OCI-LY1 (cell line): ENCODE data around the gene PSPC1.
"Not testable (repeated sequence)": the region's sequence is repeated elsewhere in the genome, so short reads cannot be mapped to it uniquely, and the experiment has no call there.

Experiments
- H2AFZ ChIP-seq: fragments of 200-600 bp; sonication (generic), shearing (Covaris generic); 2 replicates; pipeline ENCODE4 v1.6.0; 2014; ENCODE audit warnings: antibody characterized with exemption, mild to moderate bottlenecking, low read length
- H3F3A ChIP-seq: fragments of 200-600 bp; sonication (generic), shearing (Covaris generic); 2 replicates; pipeline ENCODE4 v1.6.0; 2014; ENCODE audit warnings: mild to moderate bottlenecking, antibody characterized with exemption, low read length, moderate library complexity; ENCODE audit not compliant: insufficient read depth
- H3K27ac ChIP-seq: fragments of 200-600 bp; sonication (generic); 2 replicates; pipeline ENCODE4 v1.5.1; 2014; ENCODE audit warnings: low read length, mixed run types, mild to moderate bottlenecking, low read depth; ENCODE audit not compliant: poor library complexity, severe bottlenecking
- H3K27me3 ChIP-seq: fragments of 200-600 bp; sonication (generic); 2 replicates; pipeline ENCODE4 v1.6.0; 2014; ENCODE audit warnings: antibody characterized with exemption, mild to moderate bottlenecking, low read length, moderate library complexity; ENCODE audit not compliant: insufficient read depth
- H3K36me3 ChIP-seq: fragments of 200-600 bp; sonication (generic); 2 replicates; pipeline ENCODE4 v1.6.1; 2014; ENCODE audit warnings: mild to moderate bottlenecking, antibody characterized with exemption, low read length, moderate library complexity, mixed read lengths; ENCODE audit not compliant: insufficient read depth
- H3K4me1 ChIP-seq: fragments of 200-600 bp; sonication (generic); 2 replicates; pipeline ENCODE4 v1.5.1; 2014; ENCODE audit warnings: mild to moderate bottlenecking, low read length, moderate library complexity; ENCODE audit not compliant: insufficient read depth, severe bottlenecking
- H3K4me2 ChIP-seq: fragments of 200-600 bp; sonication (generic), shearing (Covaris generic); 2 replicates; pipeline ENCODE4 v1.6.1; 2014; ENCODE audit warnings: low read length
- H3K4me3 ChIP-seq: fragments of 200-600 bp; sonication (generic); 2 replicates; pipeline ENCODE4 v1.5.1; 2014; ENCODE audit warnings: low read length, low read depth, mild to moderate bottlenecking, mixed read lengths; ENCODE audit not compliant: poor library complexity, severe bottlenecking
- H3K79me2 ChIP-seq: fragments of 200-600 bp; shearing (Covaris generic); 2 replicates; pipeline ENCODE4 v1.6.1; 2016; ENCODE audit warnings: mixed run types, low read length, mixed read lengths; ENCODE audit not compliant: insufficient read depth
- H3K9ac ChIP-seq: fragments of 200-600 bp; sonication (generic), shearing (Covaris generic); 2 replicates; pipeline ENCODE4 v1.6.1; 2014; ENCODE audit warnings: mild to moderate bottlenecking, low read length, mixed read lengths
- H3K9me2 ChIP-seq: fragments of 200-600 bp; sonication (generic), shearing (Covaris generic); 2 replicates; pipeline ENCODE4 v1.6.1; 2014; ENCODE audit warnings: low read depth, mild to moderate bottlenecking, low read length, mixed read lengths
- H3K9me3 ChIP-seq: fragments of 200-600 bp; shearing (Covaris generic); 2 replicates; pipeline ENCODE4 v1.6.1; 2014; ENCODE audit warnings: low read length, mixed read lengths
- H4K20me1 ChIP-seq: fragments of 200-600 bp; sonication (generic), shearing (Covaris generic); 2 replicates; pipeline ENCODE4 v1.6.0; 2016; ENCODE audit warnings: mild to moderate bottlenecking, low read length; ENCODE audit not compliant: insufficient read depth
- EZH2 ChIP-seq: fragments of 200-600 bp; sonication (generic), shearing (Covaris generic); IDR thresholded peaks from 2 replicates; pipeline ENCODE4 v1.8.0; 2017; ENCODE audit warnings: borderline replicate concordance, mixed run types, mild to moderate bottlenecking, antibody characterized with exemption, low read length, moderate library complexity, mixed read lengths
- TF ChIP-seq, protein P1 (sequence below): fragments of 200-600 bp; sonication (generic), shearing (Covaris generic); IDR thresholded peaks from 2 replicates; pipeline ENCODE4 v1.5.1; 2017; ENCODE audit warnings: mild to moderate bottlenecking, antibody characterized with exemption, low read length, moderate library complexity, mixed read lengths

The PSPC1 gene

DNA sequence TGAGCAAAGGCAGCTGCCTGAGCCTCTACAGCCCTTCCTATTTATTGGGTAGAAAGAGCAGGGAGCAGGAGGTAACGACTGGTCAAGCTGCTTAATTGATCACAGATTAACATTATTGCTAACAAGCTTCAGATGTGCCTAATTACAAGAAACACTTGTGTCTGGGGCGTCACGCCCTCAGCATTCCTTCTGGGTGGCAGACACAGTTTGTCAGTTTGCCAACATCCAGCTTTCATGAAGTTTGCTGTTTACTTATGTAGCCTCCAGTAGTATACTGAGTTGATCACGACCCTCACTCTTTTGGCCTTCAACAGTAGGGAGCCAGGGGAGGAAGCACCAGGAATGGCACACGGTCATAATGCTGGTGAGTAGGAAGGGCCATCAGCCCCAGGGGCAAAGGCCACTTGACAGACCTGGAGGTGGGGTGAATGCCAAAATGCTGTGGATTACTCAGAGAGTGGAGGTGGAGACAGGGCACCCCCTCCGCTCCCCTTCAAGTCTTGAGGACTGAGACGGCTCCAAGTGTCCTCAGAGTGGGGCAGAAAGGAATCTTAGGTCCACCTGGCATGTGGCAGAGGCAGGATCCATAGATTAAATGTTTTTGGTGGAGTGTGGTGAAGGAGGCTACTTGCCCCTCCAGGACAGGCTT lies 34.9 kb upstream of the PSPC1 start:
- Histone ChIP-seq H3K36me3 (peaks cover 10% of the 10 kb centered on the region; the same call in 1 of the 2 replicates), H3K4me2 (no peak overlapping the region)

DNA sequence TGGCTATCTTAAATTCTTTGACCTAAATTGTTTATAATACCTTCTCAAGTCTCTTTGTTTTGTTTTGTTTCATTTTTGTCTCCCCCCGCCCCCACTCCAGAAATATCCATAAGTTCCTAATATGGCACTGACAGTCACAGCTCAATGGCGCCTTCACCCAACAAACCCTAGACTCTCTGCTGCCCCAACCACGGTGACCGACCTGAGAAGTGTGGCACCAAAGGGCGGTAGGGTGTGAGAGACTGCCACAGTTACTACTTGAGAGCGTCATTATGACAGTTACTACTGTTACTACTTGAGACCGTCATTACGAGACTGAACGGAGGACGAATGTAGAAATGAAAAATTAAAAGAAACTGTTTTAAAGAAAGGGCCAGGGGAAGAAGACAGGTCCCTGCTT lies 34.4 kb upstream of the PSPC1 start:
- Histone ChIP-seq H3K27me3 (no peaks in the 10 kb centered on the region), H3K36me3 (peaks cover 9% of the 10 kb centered on the region; the same call in 1 of the 2 replicates)
- TF ChIP-seq, protein P1, sequence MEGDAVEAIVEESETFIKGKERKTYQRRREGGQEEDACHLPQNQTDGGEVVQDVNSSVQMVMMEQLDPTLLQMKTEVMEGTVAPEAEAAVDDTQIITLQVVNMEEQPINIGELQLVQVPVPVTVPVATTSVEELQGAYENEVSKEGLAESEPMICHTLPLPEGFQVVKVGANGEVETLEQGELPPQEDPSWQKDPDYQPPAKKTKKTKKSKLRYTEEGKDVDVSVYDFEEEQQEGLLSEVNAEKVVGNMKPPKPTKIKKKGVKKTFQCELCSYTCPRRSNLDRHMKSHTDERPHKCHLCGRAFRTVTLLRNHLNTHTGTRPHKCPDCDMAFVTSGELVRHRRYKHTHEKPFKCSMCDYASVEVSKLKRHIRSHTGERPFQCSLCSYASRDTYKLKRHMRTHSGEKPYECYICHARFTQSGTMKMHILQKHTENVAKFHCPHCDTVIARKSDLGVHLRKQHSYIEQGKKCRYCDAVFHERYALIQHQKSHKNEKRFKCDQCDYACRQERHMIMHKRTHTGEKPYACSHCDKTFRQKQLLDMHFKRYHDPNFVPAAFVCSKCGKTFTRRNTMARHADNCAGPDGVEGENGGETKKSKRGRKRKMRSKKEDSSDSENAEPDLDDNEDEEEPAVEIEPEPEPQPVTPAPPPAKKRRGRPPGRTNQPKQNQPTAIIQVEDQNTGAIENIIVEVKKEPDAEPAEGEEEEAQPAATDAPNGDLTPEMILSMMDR: no peak
- TF ChIP-seq EZH2: no peak

More for the DNA sequence above, 34.9 kb upstream of the PSPC1 start:
- H3K9ac ChIP-seq: no peak overlapping the region
- H3K9me2 ChIP-seq: no peaks in the 10 kb centered on the region
- no peaks in the 10 kb centered on the region for H3K9me3 ChIP-seq
- H3K79me2 ChIP-seq: no peaks in the 10 kb centered on the region
- H3F3A ChIP-seq: no peaks in the 10 kb centered on the region
- H3K27me3 ChIP-seq: no peaks in the 10 kb centered on the region
- no peaks in the 10 kb centered on the region for H3K4me1 ChIP-seq
- no peak overlapping the region for H3K27ac ChIP-seq
- TF ChIP-seq EZH2: no peak
- TF ChIP-seq, protein P1: no peak
- no peak overlapping the region for H2AFZ ChIP-seq
- H4K20me1 ChIP-seq: no peaks in the 10 kb centered on the region
- no peak overlapping the region for H3K4me3 ChIP-seq

DNA sequence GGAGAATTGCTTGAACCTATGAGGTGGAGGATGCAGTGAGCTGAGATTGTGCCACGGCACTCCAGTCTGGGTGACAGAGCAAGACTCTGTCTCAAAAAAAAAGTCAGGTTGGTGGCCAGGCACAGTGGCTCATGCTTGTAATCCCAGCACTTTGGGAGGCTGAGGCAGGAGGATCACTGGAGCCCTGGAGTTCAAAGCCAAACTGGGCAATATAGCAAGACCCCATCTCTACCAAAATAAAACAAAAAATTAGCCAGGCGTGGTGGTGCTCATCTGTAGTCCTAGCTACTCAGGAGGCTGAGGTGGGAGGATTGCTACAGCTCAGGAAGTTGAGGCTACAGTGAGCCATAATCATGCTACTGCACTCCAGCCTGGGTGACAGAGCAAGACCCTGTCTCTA lies 33.1 kb upstream of the PSPC1 start:
- H3K9ac ChIP-seq, H3K4me1 ChIP-seq, H3K9me3 ChIP-seq, H3F3A ChIP-seq, H3K4me2 ChIP-seq, H2AFZ ChIP-seq, H3K9me2 ChIP-seq, H3K27me3 ChIP-seq, H4K20me1 ChIP-seq, H3K79me2 ChIP-seq, H3K27ac ChIP-seq, H3K4me3 ChIP-seq: not testable (repeated sequence)
- H3K36me3 ChIP-seq: peaks cover 11% of the 10 kb centered on the region; the same call in 1 of the 2 replicates

More for the DNA sequence above, 34.4 kb upstream of the PSPC1 start:
- Histone ChIP-seq H2AFZ (no peak overlapping the region), H3K79me2 (no peaks in the 10 kb centered on the region), H3K4me3 (no peak overlapping the region), H3K4me2 (no peak overlapping the region), H3K27ac (no peak overlapping the region), H3K4me1 (no peaks in the 10 kb centered on the region), H3K9me2 (no peaks in the 10 kb centered on the region), H3K9ac (no peak overlapping the region), H3F3A (no peaks in the 10 kb centered on the region), H4K20me1 (no peaks in the 10 kb centered on the region), H3K9me3 (no peaks in the 10 kb centered on the region)
